Suprapubic skin (tissue), 4 donors: Measurements from ENCODE around the gene DSCAM.

Experiments
- CTCF ChIP-seq, 2 donors: fragments of 200-600 bp in 1 of 2; fragments of 450-650 bp in 1 of 2; sonication (generic) in 1 of 2; IDR thresholded peaks; one replicate each; pipeline ENCODE4 v1.5.1; 2016 to 2019; ENCODE audit warnings: antibody characterized with exemption in 2 of 2, mild to moderate bottlenecking in 1 of 2, moderate library complexity in 1 of 2
- POLR2A ChIP-seq, 2 donors: fragments of 450-650 bp; IDR thresholded peaks; one replicate each; pipeline ENCODE4 v1.6.1; 2017; ENCODE audit warnings: antibody characterized with exemption in 2 of 2, mild to moderate bottlenecking in 2 of 2, moderate library complexity in 2 of 2
- POLR2AphosphoS5 ChIP-seq, 3 donors: sonication (generic); formaldehyde crosslinking; IDR thresholded peaks; one replicate each; pipeline ENCODE4 v1.6.1; 2017; ENCODE audit warnings: antibody characterized with exemption in 3 of 3

GRCh38 chr21:40686526-40686925 is 160.4 kb downstream of the DSCAM start:
- TF ChIP-seq CTCF (IDR thresholded peaks at IDR 0.05) (no peak), POLR2AphosphoS5 (IDR thresholded peaks at IDR 0.05) (no peak), POLR2A (IDR thresholded peaks at IDR 0.05) (no peak)
